ENCODE data around the gene SNHG17. TPM values are rescaled to one million over a fixed set of nuclear protein-coding genes. Genes with fewer than 3 reads are reported as not detected.
"Not testable (repeated sequence)": the region's sequence is repeated elsewhere in the genome, so short reads cannot be mapped to it uniquely, and the experiment has no call there.

Gene SNHG17
- total RNA-seq, 2 donors from 2014 or later: 7.9 to 35.0 TPM

GRCh38 chr20:38450412-38450975 lies 15.4 kb upstream of the SNHG17 start:
- no peak for ATAC-seq
- intact Hi-C loops (cut with DNase I): no loop called here
- DNase-seq: no peak

- ATAC-seq (no peak), DNase-seq (no peak)
These were observed 13.9 kb upstream of the SNHG17 start for GRCh38 chr20:38449046-38449445.

DNA sequence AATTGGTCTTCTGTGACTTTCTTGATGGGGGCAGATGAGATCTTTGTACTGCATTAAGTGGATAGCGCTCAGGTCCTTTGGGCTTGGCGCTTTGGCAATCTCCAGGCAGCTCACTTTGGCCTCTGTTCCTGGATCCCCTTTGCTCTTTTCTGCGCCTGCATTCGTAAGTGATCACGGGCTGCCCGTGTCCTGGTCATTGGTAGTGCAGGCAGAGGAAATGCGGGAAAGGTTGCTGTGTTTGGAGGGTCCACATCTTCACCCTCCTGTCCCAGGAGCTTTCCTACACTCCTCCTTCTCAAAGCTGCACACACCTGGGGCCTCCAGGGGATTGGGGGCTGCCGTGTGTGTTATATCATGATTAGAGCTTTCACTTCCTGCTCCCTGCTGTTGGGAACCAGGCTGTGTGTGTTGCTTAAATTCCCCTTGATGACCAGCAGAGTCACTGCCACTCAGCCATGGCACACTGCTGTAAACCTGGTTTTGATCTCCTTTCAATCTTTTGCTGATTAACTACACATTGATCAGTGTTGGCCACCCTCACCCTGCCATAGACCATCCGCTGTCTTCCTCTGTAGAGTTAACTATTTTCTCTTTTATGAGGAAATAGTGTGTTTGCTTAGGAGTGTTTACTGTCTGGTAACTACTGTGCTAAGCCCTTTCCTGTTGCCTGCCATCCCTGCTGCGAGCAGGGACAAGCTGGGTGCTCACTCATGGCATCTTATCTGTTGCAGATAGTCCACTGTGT lies 13.0 kb upstream of the SNHG17 start:
- intact Hi-C loops (cut with DNase I): no loop called here
- ATAC-seq (no peak), DNase-seq (no peak)

More at GRCh38 chr20:38449046-38449445, 13.9 kb upstream of the SNHG17 start:
- intact Hi-C loops (cut with DNase I): no loop called here

DNA sequence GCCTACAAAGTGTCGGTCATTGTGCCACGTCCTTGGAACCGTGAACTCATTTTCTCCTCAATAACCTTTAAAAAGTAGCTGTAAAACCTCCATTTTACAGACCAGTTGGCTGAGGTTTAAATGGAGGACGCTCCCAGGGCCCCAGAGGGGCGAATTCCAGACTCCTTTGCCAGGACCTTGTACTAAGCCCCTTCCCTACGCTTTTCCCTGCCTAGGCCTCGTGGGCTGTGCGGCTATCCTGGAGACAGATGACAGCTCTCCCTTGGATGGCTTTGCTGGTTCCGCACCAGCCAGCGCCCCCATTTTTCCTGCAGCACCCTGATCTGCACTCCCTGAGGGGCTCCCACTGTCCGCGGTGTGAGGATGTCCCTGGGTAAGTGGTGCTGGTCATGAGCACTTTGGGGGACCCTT lies 12.1 kb upstream of the SNHG17 start:
- DNase-seq (no peak), ATAC-seq (no peak)
- intact Hi-C loops (cut with DNase I): no loop called here

GRCh38 chr20:38446441-38447209 lies 11.5 kb upstream of the SNHG17 start:
- intact Hi-C loops (cut with DNase I): no loop called here
- DNase-seq (peak; percentile 95), ATAC-seq (peak; percentile 95 to 97)

- DNase-seq: no peak
- ATAC-seq: no peak
- intact Hi-C loops (cut with DNase I): no loop called here
These were observed 10.8 kb upstream of the SNHG17 start for GRCh38 chr20:38445901-38446425.

DNA sequence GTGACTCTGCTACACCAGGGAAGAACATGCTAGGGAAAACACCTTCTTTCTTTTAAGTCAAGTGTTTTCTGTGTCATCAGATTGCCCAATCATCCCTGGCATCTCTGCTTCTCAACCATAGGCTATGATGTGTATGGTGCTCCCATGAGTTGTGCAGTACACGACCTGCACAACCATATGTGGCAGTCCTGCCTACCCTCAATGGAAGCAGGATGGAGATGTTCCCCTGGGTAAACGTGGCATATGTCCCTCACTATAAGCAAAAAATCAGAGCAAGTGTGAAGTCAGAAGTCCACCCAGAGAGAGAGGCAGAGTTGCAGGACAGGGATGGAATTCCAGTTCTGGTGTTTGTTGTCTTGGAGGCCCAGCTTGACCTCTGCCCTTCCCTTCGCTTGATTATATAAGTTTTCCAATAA lies 10.3 kb upstream of the SNHG17 start:
- DNase-seq (no peak), ATAC-seq (no peak)
- intact Hi-C loops (cut with DNase I): no loop called here

GRCh38 chr20:38441916-38442315 lies 6.8 kb upstream of the SNHG17 start:
- intact Hi-C loops (cut with DNase I): no loop called here
- ATAC-seq (no peak), DNase-seq (no peak)

DNA sequence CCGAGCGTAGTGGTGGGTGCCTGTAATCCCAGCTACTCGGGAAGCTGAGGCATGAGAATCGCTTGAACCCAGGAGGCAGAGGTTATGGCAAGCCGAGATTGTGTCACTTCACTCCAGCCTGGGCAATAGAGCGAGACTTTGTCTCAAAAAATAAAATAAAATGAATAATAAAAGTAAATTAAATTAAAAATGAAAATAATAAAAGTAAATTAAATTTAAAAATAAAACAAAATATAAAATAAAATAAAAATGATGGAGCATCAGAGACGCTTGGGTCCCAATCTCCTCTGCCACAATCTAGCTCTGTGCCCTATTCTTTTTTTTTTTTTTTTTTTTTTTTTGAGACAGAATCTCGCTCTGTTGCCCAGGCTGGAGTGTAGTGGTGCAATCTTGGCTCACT lies 6.0 kb upstream of the SNHG17 start:
- intact Hi-C loops (cut with DNase I); ATAC-seq; DNase-seq: not testable (repeated sequence)

- ATAC-seq (no peak), DNase-seq (no peak)
- intact Hi-C loops (cut with DNase I): no loop called here
These were observed 2.7 kb upstream of the SNHG17 start for GRCh38 chr20:38437796-38438195.

DNA sequence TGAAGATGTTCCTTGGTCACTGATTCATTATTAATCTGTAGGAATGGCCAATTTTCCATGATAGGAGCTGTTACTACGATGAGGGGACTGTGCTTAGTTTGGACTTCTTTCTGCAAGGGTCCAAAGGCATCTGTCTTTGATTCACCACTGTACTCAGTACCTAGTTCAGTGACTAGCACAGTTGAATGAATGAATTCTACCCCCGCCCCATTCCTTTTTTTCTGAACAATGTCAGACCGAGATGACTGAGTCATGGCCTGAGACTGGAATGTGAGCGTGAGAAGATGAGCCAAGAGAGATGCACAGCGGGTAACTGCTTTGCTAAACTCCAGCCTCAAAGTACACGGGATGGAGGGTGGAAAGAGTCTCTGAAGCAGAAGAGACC lies 419 bp upstream of the SNHG17 start:
- intact Hi-C loops (cut with DNase I): loop anchor here in 1 of 2 donors (1.0 kb wide), 1 partner anchor 37 kb away; the partner anchor contains the start of gene RALGAPB
- ATAC-seq: no peak
- DNase-seq: no peak

GRCh38 chr20:38434301-38434741 lies 807 bp downstream of the SNHG17 start:
- ATAC-seq: peak; percentile 43 to 67
- no peak for DNase-seq
- intact Hi-C loops (cut with DNase I): no loop called here

- DNase-seq (no peak), ATAC-seq (no peak)
- intact Hi-C loops (cut with DNase I): no loop called here
These were observed 1.7 kb downstream of the SNHG17 start for GRCh38 chr20:38433304-38433972.

DNA sequence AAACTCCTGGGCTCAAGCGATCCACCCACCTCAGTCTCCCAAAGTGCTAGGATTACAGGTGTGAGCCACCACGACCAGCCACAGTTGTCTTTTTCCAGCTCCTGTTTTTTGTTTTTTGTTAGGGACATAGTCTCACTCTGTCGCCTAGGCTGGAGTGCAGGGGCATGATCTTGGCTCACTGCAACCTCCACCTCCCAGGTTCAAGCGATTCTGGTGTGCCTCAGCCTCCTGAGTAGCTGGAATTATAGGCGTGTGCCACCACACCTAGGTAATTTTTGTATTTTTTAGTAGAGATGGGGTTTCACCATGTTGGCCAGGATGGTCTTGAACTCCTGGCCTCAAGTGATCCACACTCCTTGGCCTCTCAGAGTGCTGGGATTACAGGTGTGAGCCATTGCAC lies 2.3 kb downstream of the SNHG17 start:
- ATAC-seq; intact Hi-C loops (cut with DNase I); DNase-seq: not testable (repeated sequence)

GRCh38 chr20:38432292-38432691 lies 2.8 kb downstream of the SNHG17 start:
- DNase-seq (no peak), ATAC-seq (no peak)
- intact Hi-C loops (cut with DNase I): no loop called here

DNA sequence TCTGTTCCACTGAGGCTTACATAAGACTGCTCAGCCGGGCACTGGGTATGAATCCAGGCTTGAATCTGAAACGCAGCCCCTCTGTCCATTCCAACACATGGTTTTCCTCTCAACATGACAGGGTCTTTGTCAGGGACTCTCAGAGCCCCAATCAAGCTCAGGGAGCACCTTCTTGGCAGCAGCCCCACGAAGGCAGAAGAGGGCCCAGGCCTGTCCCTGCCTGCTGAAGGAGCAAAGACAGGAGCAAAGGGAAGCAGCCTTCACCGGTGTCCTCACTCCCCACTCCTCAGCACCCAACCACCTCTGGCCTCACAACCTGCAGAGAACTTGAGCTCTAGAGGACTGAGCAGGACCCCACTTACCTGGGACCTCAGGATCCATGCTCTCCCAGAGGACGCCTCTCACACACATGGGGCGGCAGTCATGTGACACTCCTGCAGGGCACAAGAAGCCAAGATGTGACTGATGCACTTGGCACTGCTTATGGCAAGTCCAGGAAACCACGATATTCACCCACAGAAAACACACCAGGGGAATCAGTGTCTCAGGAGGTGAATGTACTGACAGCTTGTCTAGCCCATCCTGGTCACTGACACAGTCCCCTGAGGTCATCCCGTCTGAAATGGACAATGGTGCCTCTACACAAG lies 4.3 kb downstream of the SNHG17 start:
- ATAC-seq: no peak
- DNase-seq: no peak
- intact Hi-C loops (cut with DNase I): no loop called here

DNA sequence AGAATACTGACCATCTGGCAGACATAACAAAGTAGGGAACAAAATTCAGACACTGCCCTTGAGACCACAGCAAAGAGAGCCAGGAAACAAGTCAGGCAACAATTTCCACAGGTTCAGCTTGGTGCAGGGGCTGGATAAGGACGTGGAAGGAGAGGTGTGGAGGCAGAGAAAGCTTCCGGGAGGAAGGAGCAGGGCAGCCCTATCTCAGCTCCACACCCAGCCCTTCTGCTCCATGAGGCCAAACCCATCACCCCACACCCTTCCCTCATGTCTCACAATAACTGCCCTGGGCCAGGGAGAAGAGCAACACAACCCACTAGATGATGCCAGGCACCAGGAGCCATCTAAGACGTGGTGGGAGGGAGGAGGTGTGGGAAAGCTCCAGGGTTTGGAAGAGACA lies 5.8 kb downstream of the SNHG17 start:
- intact Hi-C loops (cut with DNase I): no loop called here
- peak in 1 of 2 donors; percentile 9 for ATAC-seq
- no peak for DNase-seq

GRCh38 chr20:38428800-38429199 lies 6.3 kb downstream of the SNHG17 start:
- ATAC-seq (no peak), DNase-seq (no peak)
- intact Hi-C loops (cut with DNase I): no loop called here

GRCh38 chr20:38427655-38428023 lies 7.5 kb downstream of the SNHG17 start:
- ATAC-seq: no peak

More at GRCh38 chr20:38427655-38428023, 7.5 kb downstream of the SNHG17 start:
- no peak for DNase-seq
- intact Hi-C loops (cut with DNase I): no loop called here
